GM18909 (cell line): ENCODE measurements around the gene ZNF319.
"Not testable (repeated sequence)": the region's sequence is repeated elsewhere in the genome, so short reads cannot be mapped to it uniquely, and the experiment has no call there.

Source experiments
- ATAC-seq: cut with Tn5 transposase; IDR thresholded peaks from one replicate; pipeline ENCODE4 v1.9.1; 2021; ENCODE audit warnings: mild to moderate bottlenecking; ENCODE audit not compliant: unreplicated experiment, poor library complexity

The ZNF319 gene

DNA sequence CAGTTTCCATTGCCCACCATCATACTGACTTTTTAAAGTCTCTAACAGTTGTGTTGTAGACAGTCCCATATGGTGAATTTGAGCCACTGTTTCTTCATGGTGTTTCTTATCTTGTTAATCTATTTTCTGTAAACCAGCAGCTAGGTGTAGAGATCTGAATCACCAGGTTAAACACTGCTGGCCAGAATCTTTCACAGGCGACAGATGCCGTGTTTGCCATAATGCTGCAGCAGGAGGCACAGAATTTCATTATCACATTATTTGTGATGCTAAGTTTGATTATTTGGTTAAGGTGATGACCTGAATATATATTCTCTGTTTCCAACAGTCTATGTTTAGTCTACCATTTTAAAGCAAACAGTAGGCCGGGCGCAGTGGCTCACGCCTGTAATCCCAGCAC, 18.1 kb downstream of the ZNF319 start:
- no peak for ATAC-seq

DNA sequence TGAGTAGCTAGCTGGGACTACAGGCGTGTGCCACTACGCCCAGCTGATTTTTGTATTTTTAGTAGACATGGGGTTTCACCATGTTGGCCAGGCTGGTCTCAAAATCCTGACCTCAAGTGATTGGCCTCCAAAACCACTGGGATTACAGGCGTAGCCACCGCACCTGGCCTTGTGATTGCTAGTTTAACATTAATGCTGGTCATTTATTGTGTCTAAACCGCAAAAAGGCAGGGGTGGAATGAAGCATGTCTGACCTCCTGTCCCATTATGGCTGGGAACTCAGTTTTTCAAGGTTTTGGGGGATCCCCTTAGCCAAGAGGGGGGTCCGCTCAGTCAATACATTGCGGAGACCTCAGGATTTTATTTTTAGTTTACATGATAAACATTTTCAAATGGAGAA, 18.8 kb downstream of the ZNF319 start:
- ATAC-seq: no peak

GRCh38 chr16:57979006-57979585, 21.4 kb downstream of the ZNF319 start:
- ATAC-seq: no peak

GRCh38 chr16:57978070-57978465, 22.4 kb downstream of the ZNF319 start:
- ATAC-seq: not testable (repeated sequence)

GRCh38 chr16:57977418-57978069, 22.9 kb downstream of the ZNF319 start:
- no peak for ATAC-seq

DNA sequence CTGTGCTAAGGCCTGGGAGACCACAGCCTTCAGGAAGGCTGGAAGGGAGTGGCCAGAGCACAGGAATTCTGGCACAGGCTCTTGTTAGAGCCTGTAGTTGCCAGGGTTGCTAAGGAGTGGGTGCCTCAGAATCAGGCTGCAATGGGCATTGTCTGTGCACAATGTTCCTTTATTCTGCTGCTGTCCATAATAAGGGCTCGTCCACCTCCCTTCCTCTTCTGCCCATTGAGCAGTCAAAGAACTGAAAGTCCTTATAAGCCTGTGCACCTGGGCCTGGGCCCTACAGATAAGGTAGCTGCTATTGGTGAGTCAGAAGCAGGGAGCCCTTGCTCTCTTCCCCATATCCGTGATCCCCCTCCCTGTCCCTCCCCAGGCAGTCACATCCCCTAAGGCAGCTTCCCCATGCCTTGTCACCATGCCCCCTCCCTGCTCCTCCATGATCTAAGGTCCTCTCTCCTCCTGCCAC, 24.1 kb downstream of the ZNF319 start:
- ATAC-seq: no peak

- no peak for ATAC-seq
These were observed 28.2 kb downstream of the ZNF319 start for GRCh38 chr16:57972306-57972705.

GRCh38 chr16:57971848-57972247, 28.6 kb downstream of the ZNF319 start:
- ATAC-seq: no peak

DNA sequence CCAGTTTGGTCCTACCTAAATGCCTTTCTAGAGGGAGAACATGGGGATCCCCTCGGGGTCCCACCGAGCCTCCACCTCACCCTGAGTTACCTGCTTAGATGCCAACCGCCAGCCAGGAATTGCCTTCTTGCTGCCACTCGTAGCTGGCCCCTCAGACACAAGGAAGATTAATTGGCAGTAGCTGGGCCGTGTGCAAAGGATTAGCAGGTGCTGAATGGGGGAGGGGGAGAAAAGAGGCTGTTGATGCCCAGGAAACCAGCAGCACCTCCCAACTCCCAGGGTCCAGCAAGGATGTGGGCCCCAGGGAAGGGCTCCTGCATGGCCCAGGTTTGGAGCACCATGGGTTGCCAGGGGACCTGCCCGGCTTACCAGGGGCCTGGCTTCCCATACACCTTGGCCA, 29.5 kb downstream of the ZNF319 start, which contains the start of gene CNGB1:
Gene CNGB1, minus strand, starts transcription at position 159 of the 400 bp plus-strand sequence. CDS start 3,842 bp downstream, outside the sequence.
- no peak for ATAC-seq

GRCh38 chr16:57970319-57970718, 30.2 kb downstream of the ZNF319 start:
- no peak for ATAC-seq

DNA sequence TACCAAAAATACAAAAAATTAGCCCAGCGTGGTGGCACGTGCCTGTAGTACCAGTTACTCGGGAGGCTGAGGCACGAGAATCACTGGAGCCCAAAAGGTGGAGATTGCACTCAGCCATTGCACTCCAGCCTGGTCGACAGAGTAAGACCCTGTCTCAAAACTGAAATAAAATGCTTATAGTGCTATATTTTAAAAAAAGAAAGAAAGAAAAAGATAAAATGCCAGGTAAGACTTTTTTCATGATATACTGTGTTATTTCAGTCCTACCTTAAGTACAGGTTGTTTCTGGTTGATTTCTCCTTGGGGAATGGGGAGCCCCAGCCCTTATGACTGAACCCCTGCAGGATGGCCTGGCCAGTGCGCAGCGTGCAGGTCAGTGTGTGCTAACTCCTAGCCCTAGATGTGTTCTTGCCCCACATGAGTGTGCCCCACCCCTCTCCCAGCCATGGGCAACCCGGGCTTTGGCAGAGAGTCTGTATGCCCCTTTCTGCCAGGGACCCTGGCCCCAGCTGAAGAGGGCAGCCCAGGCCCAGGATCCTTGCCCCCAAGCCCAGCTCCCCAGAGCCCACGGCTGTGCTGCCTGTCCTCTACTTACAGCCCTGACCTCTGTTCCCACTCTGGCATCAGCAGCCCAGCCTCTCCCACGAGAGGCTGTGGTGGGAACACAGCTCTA, 30.9 kb downstream of the ZNF319 start:
- no peak for ATAC-seq

DNA sequence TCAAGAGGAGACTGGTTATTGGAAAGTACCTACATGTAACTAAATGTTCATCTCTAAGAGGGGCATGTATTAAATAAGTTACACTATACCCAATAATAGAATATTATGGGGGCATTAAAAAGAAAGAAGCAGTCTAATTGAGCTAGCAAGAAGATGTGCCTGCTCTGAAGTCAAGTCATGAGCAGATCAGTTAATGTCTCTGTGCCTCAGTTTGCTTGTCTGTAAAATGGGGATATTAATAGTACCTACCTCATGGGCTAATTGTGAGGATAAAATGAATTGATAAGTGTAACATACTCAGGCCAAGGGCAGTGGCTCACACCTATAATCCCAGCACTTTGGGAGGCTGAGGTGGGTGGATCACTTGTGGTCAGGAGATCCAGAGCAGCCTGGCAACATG, 32.6 kb downstream of the ZNF319 start:
- ATAC-seq: no peak

DNA sequence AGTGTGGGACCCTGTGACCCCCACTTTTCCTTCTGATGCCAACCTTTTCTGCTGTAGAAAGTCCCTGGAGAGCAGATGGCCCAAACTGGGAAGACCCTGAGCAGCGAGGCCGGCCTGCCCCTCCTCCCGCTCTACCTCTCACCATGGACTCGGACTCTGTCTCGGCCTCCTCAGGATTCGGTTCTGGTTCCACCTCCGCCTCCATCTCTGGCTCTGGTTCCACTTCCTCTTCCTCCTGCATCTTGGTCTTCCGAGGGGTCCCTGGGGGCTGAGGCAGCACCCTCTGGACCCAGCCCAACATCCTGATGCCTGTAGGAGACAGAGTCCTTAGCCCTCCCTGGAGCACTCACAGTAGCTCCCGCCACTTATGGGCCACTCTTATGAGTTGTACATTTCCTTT, 33.5 kb downstream of the ZNF319 start:
- no peak for ATAC-seq

DNA sequence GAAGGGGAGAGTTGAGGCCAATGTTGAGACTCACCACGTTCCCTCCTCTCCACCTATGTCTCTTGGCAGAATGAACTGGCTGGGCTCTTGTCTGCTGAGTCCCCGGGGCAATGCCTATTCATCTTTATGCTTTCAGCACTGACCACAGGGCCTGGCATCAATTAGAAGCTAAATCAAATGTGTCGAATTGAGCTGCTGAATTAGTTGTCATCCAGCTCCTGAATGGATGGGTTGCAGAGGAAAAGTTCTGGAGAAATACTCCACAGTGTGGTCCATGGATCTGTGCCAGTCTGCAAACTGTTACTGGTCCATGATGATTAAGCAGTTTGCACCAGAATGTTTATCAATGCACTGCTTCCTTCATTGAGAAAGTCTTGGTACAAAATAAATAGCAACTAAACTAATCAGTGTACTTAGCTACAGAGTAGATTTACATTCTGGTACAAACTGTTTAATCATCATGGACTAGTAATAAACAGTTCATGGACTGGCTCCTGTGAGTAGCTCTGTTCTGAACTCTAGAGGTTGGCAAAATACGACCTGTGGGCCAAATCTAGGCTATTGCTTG, 34.2 kb downstream of the ZNF319 start:
- ATAC-seq: no peak

GRCh38 chr16:57964157-57964700, 36.2 kb downstream of the ZNF319 start:
- no peak for ATAC-seq

GRCh38 chr16:57962756-57963155, 37.7 kb downstream of the ZNF319 start:
- no peak for ATAC-seq

GRCh38 chr16:57962046-57962445, 38.4 kb downstream of the ZNF319 start:
- ATAC-seq: no peak

DNA sequence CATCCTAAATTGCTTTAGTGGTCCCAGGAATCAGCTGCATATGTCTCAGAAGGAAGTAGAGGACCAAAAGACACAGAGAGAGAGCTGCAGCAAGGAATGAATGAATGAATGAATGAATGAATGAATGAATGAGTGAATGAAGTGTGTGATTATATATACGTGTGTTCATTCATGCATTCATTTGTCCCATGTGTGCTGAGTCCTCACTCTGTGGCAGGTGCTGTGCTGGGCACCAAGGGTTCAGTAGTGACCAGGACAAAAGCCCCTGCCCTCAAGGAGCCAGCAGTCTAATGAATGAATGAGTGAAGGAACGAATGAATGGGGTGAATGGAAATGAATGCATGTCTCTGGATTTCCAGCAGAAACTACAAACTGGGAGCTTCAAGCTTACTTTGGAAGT, 38.9 kb downstream of the ZNF319 start:
- no peak for ATAC-seq

DNA sequence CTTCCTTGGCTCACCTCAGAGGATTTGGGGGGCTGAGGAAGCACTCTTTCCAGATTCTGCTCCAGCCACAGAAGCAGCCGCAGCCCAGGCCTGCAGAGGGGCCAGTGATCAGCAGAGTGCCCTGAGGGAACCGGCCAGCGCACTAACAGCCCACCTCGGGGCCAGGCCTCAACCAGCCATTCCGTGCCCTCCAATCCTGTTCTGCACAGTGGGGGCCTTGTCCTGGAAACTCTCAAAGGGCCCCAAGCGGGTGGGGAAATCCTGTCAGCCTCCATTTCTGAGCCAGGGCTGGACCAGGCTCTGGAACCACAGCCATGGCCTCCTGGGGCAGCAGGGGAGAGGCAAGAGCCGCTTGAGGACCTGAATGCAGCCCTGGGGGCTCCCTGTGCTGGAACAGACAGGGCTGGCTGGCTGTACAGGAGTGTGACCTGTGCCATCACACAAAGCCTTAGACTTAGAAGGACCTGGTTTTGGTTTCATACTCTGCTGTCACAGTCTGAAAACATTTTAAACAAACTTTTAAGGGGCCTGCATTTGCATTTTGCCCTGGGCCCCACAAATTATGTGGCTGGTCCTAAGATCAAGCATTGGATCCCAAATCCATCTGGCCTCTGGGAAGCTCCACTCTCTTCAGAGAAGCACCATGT, 39.5 kb downstream of the ZNF319 start:
- ATAC-seq: no peak

GRCh38 chr16:57960310-57960709, 40.2 kb downstream of the ZNF319 start:
- ATAC-seq: no peak
